ENCODE results near the gene KNDC1. TPM values are rescaled to one million over a fixed set of nuclear protein-coding genes. Genes with fewer than 3 reads are reported as not detected.

KNDC1 gene
- total and polyA plus RNA-seq, 2 donors (not counting 1 experiment from before 2014, with no cell fraction given), result 0.17 to 0.45 TPM

DNA sequence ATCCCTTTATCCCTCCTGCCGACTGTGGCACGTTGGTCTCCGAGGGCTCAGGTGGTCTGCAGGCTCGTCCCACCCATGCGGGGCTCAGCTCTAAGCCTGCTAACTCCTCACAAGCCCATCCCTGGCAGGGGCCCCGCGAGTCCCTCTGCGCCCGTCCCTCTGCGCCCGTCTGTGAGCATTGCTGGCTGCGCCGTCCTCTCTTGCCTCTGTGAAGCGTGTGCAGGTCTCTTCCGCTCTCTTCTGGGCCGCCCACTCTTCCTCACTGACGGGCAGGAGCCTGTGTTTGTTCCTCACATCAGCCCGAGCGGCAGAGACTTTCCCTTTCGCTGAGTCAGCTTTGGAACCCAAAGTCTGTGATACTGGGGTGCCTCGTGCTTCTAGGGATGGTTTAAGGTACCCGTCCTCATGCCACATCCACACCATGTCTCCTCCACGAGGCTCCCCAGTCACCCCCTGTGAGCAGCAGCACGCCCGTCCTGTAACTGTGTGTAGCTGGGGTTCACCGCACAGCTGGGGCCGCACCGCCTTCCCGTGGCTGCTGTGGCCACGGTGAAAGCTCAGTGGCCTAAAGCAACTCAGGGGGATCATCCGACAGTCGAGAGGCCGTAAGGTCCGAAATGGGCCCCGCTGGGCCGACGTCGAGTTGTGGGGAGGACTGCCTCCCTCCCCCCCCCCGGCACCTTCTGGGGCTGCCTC, 36.8 kb upstream of the KNDC1 start:
- H3K9me3 Mint-ChIP-seq (ENCODE audit: insufficient read depth), result peaks cover 7% of the 10 kb centered on the region
- peaks cover 0 to 32% (median 0%) of the 10 kb centered on the region in 3 donors for H3K9me3 ChIP-seq (ENCODE audit: control extremely low read depth in 1 of 3, control insufficient read depth in 2 of 3, insufficient read depth in 1 of 3, low read length in 2 of 3)
- peak overlapping the region; percentile 40 for H3K4me2 ChIP-seq (replicated peaks; ENCODE audit: low read depth, low read length, poor library complexity, severe bottlenecking)
- ATAC-seq (ENCODE audit: low read depth), result no peak
- no peak overlapping the region for H3K4me3 ChIP-seq (ENCODE audit: control extremely low read depth in 1 of 5, extremely low read depth in 1 of 5, insufficient read depth in 1 of 5, low read depth in 2 of 5, low read length in 4 of 5)
- H4K20me1 ChIP-seq (ENCODE audit: control insufficient read depth, insufficient read depth, low read length, poor library complexity, severe bottlenecking), result no peaks in the 10 kb centered on the region
- H3K27ac Mint-ChIP-seq, result no peak overlapping the region
- H3K27me3 Mint-ChIP-seq, result peaks cover 7% of the 10 kb centered on the region
- H3K4me1 Mint-ChIP-seq, result no peaks in the 10 kb centered on the region
- intact Hi-C loops (cut with micrococcal nuclease), result no loop called here
- no peak overlapping the region for H3K9ac ChIP-seq (ENCODE audit: low read length)
- no peak for DNase-seq
- CTCF ChIA-PET, result interaction anchor here (0.8 kb wide), 1 partner anchor 219 kb away, joined by 3 read pairs; no protein-coding TSS in a partner anchor
- POLR2A ChIA-PET, result no interaction called here
- no peak overlapping the region for H2AFZ ChIP-seq (ENCODE audit: insufficient read depth, low read depth, low read length, poor library complexity, severe bottlenecking)
- TF ChIP-seq, protein P1, sequence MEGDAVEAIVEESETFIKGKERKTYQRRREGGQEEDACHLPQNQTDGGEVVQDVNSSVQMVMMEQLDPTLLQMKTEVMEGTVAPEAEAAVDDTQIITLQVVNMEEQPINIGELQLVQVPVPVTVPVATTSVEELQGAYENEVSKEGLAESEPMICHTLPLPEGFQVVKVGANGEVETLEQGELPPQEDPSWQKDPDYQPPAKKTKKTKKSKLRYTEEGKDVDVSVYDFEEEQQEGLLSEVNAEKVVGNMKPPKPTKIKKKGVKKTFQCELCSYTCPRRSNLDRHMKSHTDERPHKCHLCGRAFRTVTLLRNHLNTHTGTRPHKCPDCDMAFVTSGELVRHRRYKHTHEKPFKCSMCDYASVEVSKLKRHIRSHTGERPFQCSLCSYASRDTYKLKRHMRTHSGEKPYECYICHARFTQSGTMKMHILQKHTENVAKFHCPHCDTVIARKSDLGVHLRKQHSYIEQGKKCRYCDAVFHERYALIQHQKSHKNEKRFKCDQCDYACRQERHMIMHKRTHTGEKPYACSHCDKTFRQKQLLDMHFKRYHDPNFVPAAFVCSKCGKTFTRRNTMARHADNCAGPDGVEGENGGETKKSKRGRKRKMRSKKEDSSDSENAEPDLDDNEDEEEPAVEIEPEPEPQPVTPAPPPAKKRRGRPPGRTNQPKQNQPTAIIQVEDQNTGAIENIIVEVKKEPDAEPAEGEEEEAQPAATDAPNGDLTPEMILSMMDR (IDR thresholded peaks at IDR 0.05), result no peak
- no peak overlapping the region for H3K27ac ChIP-seq (ENCODE audit: low read length in 2 of 2)
- H3K36me3 ChIP-seq (replicated peaks in 1 of 2; ENCODE audit: control extremely low read depth in 1 of 2, control insufficient read depth in 1 of 2, extremely low read depth in 1 of 2, insufficient read depth in 2 of 2, low read length in 1 of 2), result no peaks in the 10 kb centered on the region
- no peak overlapping the region for H3K4me3 Mint-ChIP-seq
- WGBS (ENCODE audit: insufficient coverage), result 49% methylated on average over 30 of the region's 39 CpGs
- peaks cover 0 to 3% of the 10 kb centered on the region in 2 donors for H3K4me1 ChIP-seq (ENCODE audit: control insufficient read depth in 2 of 2, insufficient read depth in 2 of 2, low read length in 2 of 2)
- H3K27me3 ChIP-seq (replicated peaks in 1 of 4; ENCODE audit: control extremely low read depth in 1 of 4, control insufficient read depth in 3 of 4, insufficient read depth in 4 of 4, low read length in 3 of 4), result peaks cover 0 to 25% (median 0%) of the 10 kb centered on the region in 4 experiments
- no peaks in the 10 kb centered on the region for H3K79me2 ChIP-seq (ENCODE audit: control insufficient read depth, insufficient read depth, low read length)

- intact Hi-C loops (cut with micrococcal nuclease), result no loop called here
- Mint-ChIP-seq H3K4me1 (no peaks in the 10 kb centered on the region), H3K27ac (no peak overlapping the region), H3K9me3 (ENCODE audit: insufficient read depth) (peaks cover 5% of the 10 kb centered on the region), H3K27me3 (peaks cover 5% of the 10 kb centered on the region), H3K4me3 (no peak overlapping the region)
- H3K79me2 ChIP-seq (ENCODE audit: control insufficient read depth, insufficient read depth, low read length), result no peaks in the 10 kb centered on the region
- no peaks in the 10 kb centered on the region for H4K20me1 ChIP-seq (ENCODE audit: control insufficient read depth, insufficient read depth, low read length, poor library complexity, severe bottlenecking)
- TF ChIP-seq EZH2 (IDR thresholded peaks at IDR 0.05; ENCODE audit: borderline replicate concordance, insufficient read depth, low read depth, low read length, poor library complexity, severe bottlenecking), result no peak
- TF ChIP-seq, protein P1 (IDR thresholded peaks at IDR 0.05), result no peak
- H3K4me2 ChIP-seq (replicated peaks; ENCODE audit: low read depth, low read length, poor library complexity, severe bottlenecking), result no peak overlapping the region
- H3K4me1 ChIP-seq (ENCODE audit: control insufficient read depth in 2 of 2, insufficient read depth in 2 of 2, low read length in 2 of 2), result peaks cover 0 to 3% of the 10 kb centered on the region in 2 donors
- peaks cover 0 to 25% (median 0%) of the 10 kb centered on the region in 4 experiments for H3K27me3 ChIP-seq (replicated peaks in 1 of 4; ENCODE audit: control extremely low read depth in 1 of 4, control insufficient read depth in 3 of 4, insufficient read depth in 4 of 4, low read length in 3 of 4)
- DNase-seq (no peak), ATAC-seq (ENCODE audit: low read depth) (no peak)
- H3K36me3 ChIP-seq (replicated peaks in 1 of 2; ENCODE audit: control extremely low read depth in 1 of 2, control insufficient read depth in 1 of 2, extremely low read depth in 1 of 2, insufficient read depth in 2 of 2, low read length in 1 of 2), result no peaks in the 10 kb centered on the region
- H2AFZ ChIP-seq (ENCODE audit: insufficient read depth, low read depth, low read length, poor library complexity, severe bottlenecking), result no peak overlapping the region
- H3K27ac ChIP-seq (ENCODE audit: low read length in 2 of 2), result no peak overlapping the region
- H3K4me3 ChIP-seq (ENCODE audit: control extremely low read depth in 1 of 5, extremely low read depth in 1 of 5, insufficient read depth in 1 of 5, low read depth in 2 of 5, low read length in 4 of 5), result no peak overlapping the region
- POLR2A ChIA-PET, result no interaction called here
- CTCF ChIA-PET, result no interaction called here
- H3K9me3 ChIP-seq (ENCODE audit: control extremely low read depth in 1 of 3, control insufficient read depth in 2 of 3, insufficient read depth in 1 of 3, low read length in 2 of 3), result peaks cover 0 to 32% (median 0%) of the 10 kb centered on the region in 3 donors
- H3K9ac ChIP-seq (ENCODE audit: low read length), result no peak overlapping the region
- WGBS (ENCODE audit: insufficient coverage), result 94% methylated on average over 21 of the region's 23 CpGs
Observed at GRCh38 chr10:133123746-133124356, 36.2 kb upstream of the KNDC1 start.
